ENCODE data around the gene PER3. TPM values are rescaled to one million over a fixed set of nuclear protein-coding genes. Genes with fewer than 3 reads are reported as not detected.
A peak's percentile ranks its signal among the peaks of the same experiment; 100 is the strongest.

The PER3 gene
- total RNA-seq, 1 donor from 2014 or later, result 12.5 TPM

- no peak for DNase-seq
- H3K36me3 ChIP-seq, result peaks cover 30% of the 10 kb centered on the region
- H3K27ac ChIP-seq (replicated peaks), result no peak overlapping the region
- H3K27me3 ChIP-seq (ENCODE audit: low read depth), result no peaks in the 10 kb centered on the region
- no peaks in the 10 kb centered on the region for H3K9me3 ChIP-seq (replicated peaks)
- intact Hi-C loops (cut with micrococcal nuclease), result no loop called here
- TF ChIP-seq CTCF (IDR thresholded peaks at IDR 0.05; ENCODE audit: borderline replicate concordance), result no peak
- peaks cover 3% of the 10 kb centered on the region for H3K4me1 ChIP-seq
- no peak overlapping the region for H3K4me3 ChIP-seq
Measured at GRCh38 chr1:7747605-7748004, 36.5 kb upstream of the PER3 start.

GRCh38 chr1:7749126-7749525 lies 35.0 kb upstream of the PER3 start:
- H3K27ac ChIP-seq (replicated peaks), result no peak overlapping the region
- no peak for TF ChIP-seq CTCF (IDR thresholded peaks at IDR 0.05; ENCODE audit: borderline replicate concordance)
- intact Hi-C loops (cut with micrococcal nuclease), result no loop called here
- H3K27me3 ChIP-seq (ENCODE audit: low read depth), result no peaks in the 10 kb centered on the region
- H3K4me3 ChIP-seq, result no peak overlapping the region
- no peak for DNase-seq
- H3K4me1 ChIP-seq, result peaks cover 9% of the 10 kb centered on the region
- peaks cover 30% of the 10 kb centered on the region for H3K36me3 ChIP-seq
- no peaks in the 10 kb centered on the region for H3K9me3 ChIP-seq (replicated peaks)

GRCh38 chr1:7751174-7751573 lies 32.9 kb upstream of the PER3 start:
- intact Hi-C loops (cut with micrococcal nuclease), result no loop called here
- TF ChIP-seq CTCF (IDR thresholded peaks at IDR 0.05; ENCODE audit: borderline replicate concordance), result no peak

GRCh38 chr1:7752512-7753417 lies 31.3 kb upstream of the PER3 start:
- H3K9me3 ChIP-seq (replicated peaks), result no peaks in the 10 kb centered on the region
- intact Hi-C loops (cut with micrococcal nuclease), result loop anchor here (2.0 kb wide), 1 partner anchor 86 kb away; no protein-coding TSS in a partner anchor
- peaks cover 11% of the 10 kb centered on the region for H3K36me3 ChIP-seq
- DNase-seq, result peak; percentile 37
- peak overlapping the region; percentile 32 for H3K4me3 ChIP-seq
- peak; percentile 86 for TF ChIP-seq CTCF (IDR thresholded peaks at IDR 0.05; ENCODE audit: borderline replicate concordance)
- no peak overlapping the region for H3K27ac ChIP-seq (replicated peaks)
- H3K4me1 ChIP-seq, result peaks cover 9% of the 10 kb centered on the region
- H3K27me3 ChIP-seq (ENCODE audit: low read depth), result no peaks in the 10 kb centered on the region

More at GRCh38 chr1:7751174-7751573, 32.9 kb upstream of the PER3 start:
- Histone ChIP-seq H3K4me1 (peaks cover 9% of the 10 kb centered on the region), H3K36me3 (peaks cover 17% of the 10 kb centered on the region), H3K9me3 (replicated peaks) (no peaks in the 10 kb centered on the region), H3K27ac (replicated peaks) (no peak overlapping the region), H3K4me3 (no peak overlapping the region), H3K27me3 (ENCODE audit: low read depth) (no peaks in the 10 kb centered on the region)
- DNase-seq, result no peak

- peaks cover 9% of the 10 kb centered on the region for H3K4me1 ChIP-seq
- no peaks in the 10 kb centered on the region for H3K27me3 ChIP-seq (ENCODE audit: low read depth)
- no peaks in the 10 kb centered on the region for H3K9me3 ChIP-seq (replicated peaks)
- peaks cover 5% of the 10 kb centered on the region for H3K36me3 ChIP-seq
- TF ChIP-seq CTCF (IDR thresholded peaks at IDR 0.05; ENCODE audit: borderline replicate concordance), result no peak
- no peak overlapping the region for H3K27ac ChIP-seq (replicated peaks)
- no peak overlapping the region for H3K4me3 ChIP-seq
- no peak for DNase-seq
- intact Hi-C loops (cut with micrococcal nuclease), result loop anchor here (2.0 kb wide), 1 partner anchor 87 kb away; no protein-coding TSS in a partner anchor
Measured at GRCh38 chr1:7753641-7754040, 30.4 kb upstream of the PER3 start.
